CD1c-positive myeloid dendritic cell (primary cell): ENCODE data around the gene SUMO3.

Experiments used
- DNase-seq: peaks from one replicate; pipeline ENCODE4 v3.0.0-alpha.2; 2016; ENCODE audit errors: extremely low spot score

SUMO3 gene

GRCh38 chr21:44817914-44818639 lies at the start of gene SUMO3:
Gene SUMO3, minus strand, starts transcription at chr21:44818062. Its CDS starts 94 bp downstream, at chr21:44817968.
- DNase-seq, result peak; percentile 92

- DNase-seq, result no peak
Observed at GRCh38 chr21:44867464-44867863, 49.6 kb upstream of the SUMO3 start.

DNA sequence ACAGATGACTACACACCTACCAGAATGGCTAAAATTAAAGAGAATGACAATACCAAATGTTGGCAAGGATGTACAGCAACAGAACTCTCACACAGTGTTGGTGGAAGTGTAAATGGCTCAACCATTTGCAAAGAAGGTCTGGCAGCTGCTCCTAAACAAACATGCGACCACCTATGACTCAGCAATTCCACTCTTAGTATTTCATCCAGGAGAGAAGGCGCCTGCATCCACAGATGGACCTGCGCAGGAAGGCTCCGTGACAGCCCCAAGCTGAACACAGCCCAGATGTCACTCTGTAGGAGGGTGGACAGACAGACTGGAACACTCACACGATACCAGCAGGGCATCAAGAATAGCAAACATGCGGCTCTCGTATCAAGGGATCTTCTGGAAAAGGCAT lies 48.9 kb upstream of the SUMO3 start:
- no peak for DNase-seq

GRCh38 chr21:44865561-44866280 lies 47.9 kb upstream of the SUMO3 start:
- peak; percentile 73 for DNase-seq

DNA sequence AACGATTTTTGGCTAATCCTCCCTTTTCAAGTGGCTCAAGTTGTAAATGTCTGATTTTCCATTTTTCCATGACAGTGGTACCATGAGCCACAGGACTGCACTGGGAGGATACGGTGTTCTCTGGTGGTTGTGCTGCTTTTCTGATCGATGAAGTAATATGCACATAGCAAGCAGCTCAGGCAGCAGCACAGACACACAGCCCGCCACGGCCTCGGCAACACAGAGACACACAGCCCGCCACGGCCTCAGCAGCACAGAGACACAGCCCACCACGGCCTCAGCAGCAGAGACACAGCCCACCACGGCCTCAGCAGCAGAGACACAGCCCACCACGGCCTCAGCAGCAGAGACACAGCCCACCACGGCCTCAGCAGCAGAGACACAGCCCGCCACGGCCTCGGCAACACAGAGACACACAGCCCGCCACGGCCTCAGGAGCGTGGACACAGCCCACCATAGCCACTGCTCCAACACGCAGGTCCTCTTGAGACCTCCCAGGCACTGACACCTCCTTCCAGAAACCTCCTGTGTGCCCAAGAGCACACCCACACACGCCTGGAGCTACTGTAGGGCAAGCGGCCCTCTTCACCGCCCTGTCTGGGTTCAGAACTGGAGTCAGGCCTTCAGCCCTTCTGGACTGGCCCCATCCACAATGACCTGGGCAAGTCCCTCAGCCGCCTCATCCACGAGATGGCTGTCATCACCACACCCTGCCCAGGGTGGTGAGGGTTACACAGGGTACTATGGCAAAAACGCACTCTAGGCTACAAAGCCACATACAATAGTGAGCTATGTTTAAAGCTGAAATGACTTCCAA lies 45.2 kb upstream of the SUMO3 start:
- no peak for DNase-seq

- DNase-seq, result no peak
Observed at GRCh38 chr21:44858791-44859190, 40.9 kb upstream of the SUMO3 start.

DNA sequence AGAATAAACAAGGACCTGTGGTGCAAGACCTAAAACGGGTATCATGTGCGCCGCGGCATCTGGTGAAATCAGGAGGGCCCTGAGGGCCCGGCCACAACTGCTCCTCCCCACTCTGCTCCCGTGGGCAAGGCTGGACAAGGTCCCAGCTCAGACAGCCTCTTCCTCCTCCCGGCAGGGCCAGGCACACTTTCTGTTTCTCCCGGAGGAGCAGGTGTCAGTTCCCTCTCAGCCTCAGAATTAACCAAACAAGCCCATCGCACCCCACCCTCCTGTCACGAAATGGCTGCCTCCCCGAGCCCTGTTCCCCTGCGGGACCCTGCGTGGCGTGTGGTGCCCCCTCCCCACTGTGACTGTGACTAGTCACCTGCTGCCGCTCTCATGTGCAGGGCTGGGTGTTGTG lies 40.4 kb upstream of the SUMO3 start:
- no peak for DNase-seq

- DNase-seq, result no peak
Observed at GRCh38 chr21:44857127-44857892, 39.4 kb upstream of the SUMO3 start.

GRCh38 chr21:44856131-44856530 lies 38.3 kb upstream of the SUMO3 start:
- no peak for DNase-seq

- no peak for DNase-seq
Observed at GRCh38 chr21:44855572-44855971, 37.7 kb upstream of the SUMO3 start.

- DNase-seq, result no peak
Observed at GRCh38 chr21:44854664-44855446, 37.0 kb upstream of the SUMO3 start.

DNA sequence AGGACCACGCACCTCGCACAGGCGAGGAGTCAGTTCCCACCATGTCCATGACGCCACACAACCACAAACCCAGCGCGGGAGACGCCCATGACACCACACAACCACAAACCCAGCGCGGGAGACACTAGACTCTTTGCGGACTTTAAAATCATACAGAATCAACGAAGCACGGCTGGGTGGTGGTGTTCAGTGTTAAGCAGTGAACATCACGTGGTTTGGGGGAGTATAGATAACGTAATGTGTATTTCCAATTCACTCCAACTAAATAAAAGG lies 36.5 kb upstream of the SUMO3 start:
- no peak for DNase-seq

DNA sequence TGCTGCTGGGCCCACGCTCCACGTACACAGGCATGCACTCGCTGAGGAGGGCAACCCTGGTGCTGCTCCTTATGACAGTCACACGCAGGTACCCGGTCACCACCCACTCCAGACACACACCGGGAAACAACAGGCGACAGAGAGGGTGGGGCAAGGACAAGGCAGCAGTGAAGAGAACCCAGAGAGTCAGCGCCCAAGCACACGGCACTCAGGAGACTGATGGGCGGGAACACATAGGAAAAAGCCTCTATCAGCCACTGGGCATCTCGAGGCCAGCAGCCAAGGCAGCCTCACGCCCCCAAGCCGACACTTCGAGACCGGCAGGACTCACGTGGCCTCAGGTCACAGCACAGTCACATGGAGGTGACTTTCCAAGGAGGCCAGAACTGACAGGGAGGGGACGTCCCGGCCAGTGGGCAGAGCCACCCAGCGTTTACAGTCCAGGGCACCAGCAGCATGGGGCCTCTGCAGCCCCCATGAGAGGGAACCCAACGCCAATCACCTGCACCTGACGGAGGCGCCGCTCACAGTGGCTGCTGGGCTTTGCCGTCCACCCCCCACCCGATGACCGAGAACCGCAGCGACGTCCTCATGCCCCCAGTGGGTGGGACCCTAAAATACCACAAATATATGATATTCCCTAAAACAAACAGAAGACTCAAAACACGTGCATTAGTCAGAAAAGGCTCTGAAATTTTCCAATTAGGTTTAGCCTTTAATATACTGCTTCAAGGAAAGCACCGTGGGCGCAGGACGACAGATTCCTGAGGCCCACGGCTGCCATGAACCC lies 35.9 kb upstream of the SUMO3 start:
- DNase-seq, result no peak

DNA sequence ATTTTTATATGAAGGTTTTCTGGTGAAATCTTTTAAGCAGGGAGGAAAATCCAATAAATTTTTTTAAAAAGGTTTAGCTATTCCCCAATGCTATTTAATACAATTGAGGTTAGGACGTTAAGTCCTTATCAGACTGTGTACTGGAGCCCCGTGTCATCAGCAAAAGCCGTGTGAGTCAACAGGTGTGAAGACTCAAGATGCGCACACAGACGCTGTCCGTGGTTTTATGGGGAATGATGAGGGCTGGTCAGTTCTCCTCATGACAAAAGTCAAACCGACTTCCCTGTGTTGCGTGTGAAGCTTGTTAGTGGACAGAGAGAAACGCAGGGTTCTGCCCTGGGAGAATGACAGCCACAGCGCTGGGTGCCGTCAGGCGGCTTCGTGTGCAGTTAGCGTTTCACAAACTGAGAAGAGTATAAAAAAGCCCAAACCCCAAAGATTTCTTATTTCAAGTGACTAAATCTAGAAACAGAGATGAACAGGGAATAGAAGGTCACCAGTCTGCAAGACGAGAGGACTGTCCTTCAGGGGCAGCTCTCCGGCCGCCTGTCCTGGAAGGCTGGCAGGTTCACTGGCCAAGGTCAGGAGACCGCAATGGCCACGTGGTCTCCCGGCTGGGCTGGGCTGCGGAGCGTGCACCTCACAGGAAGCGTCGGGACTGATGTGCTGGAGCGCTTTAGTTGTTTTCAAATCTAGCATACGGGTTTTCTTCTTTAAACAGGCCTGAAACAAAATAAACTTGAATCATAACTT lies 33.2 kb upstream of the SUMO3 start:
- DNase-seq, result no peak

- no peak for DNase-seq
Observed at GRCh38 chr21:44850208-44850800, 32.4 kb upstream of the SUMO3 start.

GRCh38 chr21:44849616-44850130 lies 31.8 kb upstream of the SUMO3 start:
- peak; percentile 78 for DNase-seq

DNA sequence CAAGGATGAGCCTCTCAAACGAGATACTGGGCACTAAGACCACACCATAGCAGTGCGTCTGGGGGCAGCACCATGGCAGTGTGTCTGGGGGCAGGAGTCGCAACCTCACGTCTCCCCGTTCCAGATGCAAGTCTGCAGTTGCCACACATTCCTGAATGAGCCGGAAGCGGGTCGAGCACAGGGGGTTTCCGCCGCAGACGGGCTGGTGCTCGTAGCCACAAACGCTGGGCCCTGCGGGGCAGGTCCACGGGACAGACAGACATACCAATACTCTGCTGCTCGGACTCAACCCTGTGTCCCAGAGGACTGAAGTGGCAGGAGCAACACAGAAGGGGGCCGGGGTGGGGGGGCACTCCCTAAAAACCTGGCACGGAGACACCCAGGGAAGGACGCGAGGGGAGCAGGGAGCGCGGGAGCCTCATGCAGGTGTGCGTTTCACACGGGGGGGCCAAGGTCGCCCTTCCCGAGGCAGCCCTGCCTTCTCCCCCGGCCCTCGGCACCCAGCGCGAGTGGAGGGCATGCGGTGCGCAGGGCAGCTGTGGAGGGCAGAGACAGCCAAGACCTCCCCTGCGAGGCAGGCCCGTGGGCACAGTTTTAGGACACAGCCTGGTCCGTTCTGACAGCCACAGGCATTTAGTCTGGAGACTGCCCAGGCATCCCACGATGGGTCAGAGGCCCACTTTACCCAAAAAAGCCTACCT lies 31.1 kb upstream of the SUMO3 start:
- no peak for DNase-seq

GRCh38 chr21:44847261-44848056 lies 29.6 kb upstream of the SUMO3 start:
- DNase-seq, result no peak
